Colonic mucosa (tissue), 4 donors: Measurements from ENCODE around the gene FAM236B. TPM values are rescaled to one million over a fixed set of nuclear protein-coding genes. Genes with fewer than 3 reads are reported as not detected.
"Not testable (repeated sequence)": the region's sequence is repeated elsewhere in the genome, so short reads cannot be mapped to it uniquely, and the experiment has no call there.

Experiments
- DNase-seq: peaks from one replicate; pipeline ENCODE4 v3.0.0-alpha.2; 2020
- H3K27ac ChIP-seq: fragments of 200-600 bp; one replicate; pipeline ENCODE4 v1.8.0; 2021
- H3K27me3 ChIP-seq: fragments of 200-600 bp; one replicate; pipeline ENCODE4 v1.8.0; 2021
- H3K36me3 ChIP-seq: fragments of 200-600 bp; one replicate; pipeline ENCODE4 v1.8.0; 2021
- H3K4me1 ChIP-seq: fragments of 200-600 bp; one replicate; pipeline ENCODE4 v1.8.0; 2021; ENCODE audit warnings: mild to moderate bottlenecking
- H3K4me3 ChIP-seq: fragments of 200-600 bp; one replicate; pipeline ENCODE4 v1.8.0; 2021
- H3K9ac ChIP-seq, 2 donors: one replicate each; pipeline ENCODE4 v1.7.0; 2013; ENCODE audit warnings: control low read depth in 2 of 2, low read depth in 2 of 2, low read length in 2 of 2
- H3K9me3 ChIP-seq: fragments of 200-600 bp; one replicate; pipeline ENCODE4 v1.8.0; 2021
- CTCF ChIP-seq: fragments of 200-600 bp; IDR thresholded peaks from one replicate; pipeline ENCODE4 v1.8.0; 2022; ENCODE audit warnings: antibody characterized with exemption, mild to moderate bottlenecking
- intact Hi-C: fragments of 100-400 bp; cut with DNase I; formaldehyde crosslinking; loops from one replicate; pipeline ENCODE4 v1.14.1; 2022
- total RNA-seq, 2 donors: library from RNA; stranded (reverse); fragmentation: NEBNext Ultra II Directional in 1 of 2; extraction: Animal tissue kit (Norgen Biotek cat#: 25700) in 1 of 2; gene quantifications; one replicate each; pipeline ENCODE4 v1.2.1, GENCODE V29; 2021
- donor health status: healthy.
- donor health status: DM: no; HTN: no; CAD: no.
- donor health status: DM: no; HTN: no; CAD: no.

The FAM236B gene
- total RNA-seq, 2 donors from 2014 or later: not detected

- no peak overlapping the region for H3K27ac ChIP-seq
- DNase-seq: no peak
- TF ChIP-seq CTCF: no peak
- H3K4me1 ChIP-seq: no peaks in the 10 kb centered on the region
- H3K9me3 ChIP-seq: no peaks in the 10 kb centered on the region
- no peak overlapping the region for H3K4me3 ChIP-seq
- H3K9ac ChIP-seq: no peak overlapping the region
- no peaks in the 10 kb centered on the region for H3K27me3 ChIP-seq
- intact Hi-C loops: no loop called here
- H3K36me3 ChIP-seq: no peaks in the 10 kb centered on the region
Observed at GRCh38 chrX:72735561-72735960, 46.9 kb downstream of the FAM236B start.

GRCh38 chrX:72733636-72734035, 48.8 kb downstream of the FAM236B start:
- DNase-seq, H3K9ac ChIP-seq, intact Hi-C loops, H3K9me3 ChIP-seq, H3K4me3 ChIP-seq, H3K4me1 ChIP-seq, H3K27me3 ChIP-seq, H3K36me3 ChIP-seq, H3K27ac ChIP-seq: not testable (repeated sequence)

Other genes with a start within 250 kb of the FAM236B start
- 10 to 100 TPM; 23.0 to 25.7 TPM for gene HDAC8, start 209.8 kb downstream of the FAM236B start, total RNA-seq
- 1 to 10 TPM; 4.2 to 4.7 TPM for gene PHKA1, start 68.4 kb downstream of the FAM236B start, total RNA-seq
- under 1 TPM in 1 of 2 donors, not detected in 1; 0.58 TPM for gene DMRTC1B, start 5.8 kb downstream of the FAM236B start, total RNA-seq
- gene FAM236D, start 25.6 kb upstream of the FAM236B start, total RNA-seq: not detected
- gene FAM236C, start 130.0 kb upstream of the FAM236B start, total RNA-seq: not detected
- not detected for gene FAM236A, start 155.5 kb upstream of the FAM236B start, total RNA-seq
- under 1 TPM in 1 of 2 donors, not detected in 1; 0.27 TPM for gene DMRTC1, start 161.2 kb upstream of the FAM236B start, total RNA-seq
- gene PABPC1L2B, start 220.3 kb upstream of the FAM236B start, total RNA-seq: not detected